Measurements from ENCODE around the gene KCNK16.

Gene KCNK16

GRCh38 chr6:39322306-39322850, at the start of gene KCNK16:
Gene KCNK16 (minus strand): TSS chr6:39322702. CDS start chr6:39322540, 162 bp downstream.
- no peak within 1 kb of the TSS for H3K4me3 ChIP-seq (ENCODE audit: control insufficient read depth, low read depth, low read length)
- DNase-seq (ENCODE audit: low read depth), result no peak
- TF ChIP-seq CTCF (conservative IDR thresholded peaks at IDR 0.05; ENCODE audit: control insufficient read depth, insufficient read depth, low read depth, low read length), result no peak

- H3K4me3 ChIP-seq (ENCODE audit: control insufficient read depth, low read depth, low read length), result no peak overlapping the region
- no peak for TF ChIP-seq CTCF (conservative IDR thresholded peaks at IDR 0.05; ENCODE audit: control insufficient read depth, insufficient read depth, low read depth, low read length)
- no peak for DNase-seq (ENCODE audit: low read depth)
Measured at GRCh38 chr6:39370390-39370789, 47.9 kb upstream of the KCNK16 start.

- peak; percentile 8 for DNase-seq (ENCODE audit: low read depth)
- TF ChIP-seq CTCF (conservative IDR thresholded peaks at IDR 0.05; ENCODE audit: control insufficient read depth, insufficient read depth, low read depth, low read length), result peak; percentile 26
- H3K4me3 ChIP-seq (ENCODE audit: control insufficient read depth, low read depth, low read length), result no peak overlapping the region
Measured at GRCh38 chr6:39369987-39370386, 47.5 kb upstream of the KCNK16 start.

GRCh38 chr6:39367700-39368099, 45.2 kb upstream of the KCNK16 start:
- DNase-seq (ENCODE audit: low read depth), result no peak
- no peak for TF ChIP-seq CTCF (conservative IDR thresholded peaks at IDR 0.05; ENCODE audit: control insufficient read depth, insufficient read depth, low read depth, low read length)
- no peak overlapping the region for H3K4me3 ChIP-seq (ENCODE audit: control insufficient read depth, low read depth, low read length)

- H3K4me3 ChIP-seq (ENCODE audit: control insufficient read depth, low read depth, low read length), result no peak overlapping the region
- DNase-seq (ENCODE audit: low read depth), result no peak
- no peak for TF ChIP-seq CTCF (conservative IDR thresholded peaks at IDR 0.05; ENCODE audit: control insufficient read depth, insufficient read depth, low read depth, low read length)
Measured at GRCh38 chr6:39366931-39367618, 44.6 kb upstream of the KCNK16 start.

GRCh38 chr6:39365281-39366074, 43.0 kb upstream of the KCNK16 start:
- no peak overlapping the region for H3K4me3 ChIP-seq (ENCODE audit: control insufficient read depth, low read depth, low read length)
- no peak for TF ChIP-seq CTCF (conservative IDR thresholded peaks at IDR 0.05; ENCODE audit: control insufficient read depth, insufficient read depth, low read depth, low read length)
- DNase-seq (ENCODE audit: low read depth), result peak; percentile 63
